ENCODE results near the gene OR4D10.

OR4D10 gene

DNA sequence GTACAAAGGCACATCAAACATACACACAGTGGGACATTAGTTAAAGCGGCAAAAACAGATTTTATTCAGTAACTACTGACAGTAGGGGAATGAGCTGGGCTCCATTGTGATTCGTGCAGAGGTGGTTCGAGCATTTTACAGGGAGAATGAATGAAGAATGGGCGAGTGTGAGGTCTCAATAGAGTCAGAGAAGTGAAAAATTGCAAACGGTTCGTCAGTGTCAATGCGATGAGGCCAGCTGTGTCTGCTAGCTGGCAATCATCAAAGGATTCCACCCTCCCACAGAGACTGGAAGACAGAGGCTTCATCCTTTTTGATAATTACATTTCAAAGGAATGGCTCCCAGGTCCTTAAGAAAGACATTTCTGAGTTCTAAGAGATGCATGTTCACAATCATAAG is 55.6 kb downstream of the OR4D10 start:
- DNase-seq (ENCODE audit: low spot score): no peak

Measured in pons (tissue), 1 donor.